Activated CD8-positive, alpha-beta memory T cell treated with anti-CD3 and anti-CD28 coated beads, Interleukin-2, amount 50 U/mL, for 48 hours (primary cell): ENCODE results near the gene DCDC2.
"Not testable (repeated sequence)": the region's sequence is repeated elsewhere in the genome, so short reads cannot be mapped to it uniquely, and the experiment has no call there.

Source experiments
- DNase-seq: peaks from one replicate; pipeline ENCODE4 v3.0.0-alpha.2; 2020

Gene DCDC2

GRCh38 chr6:24357336-24358218 lies at the start of gene DCDC2:
TSS of gene DCDC2 (minus strand) at chr6:24358059. CDS start at chr6:24357750, 309 bp downstream.
- peak; percentile 62 for DNase-seq

- no peak for DNase-seq
Observed at GRCh38 chr6:24405262-24405661, 47.4 kb upstream of the DCDC2 start.

GRCh38 chr6:24403501-24403824 lies 45.6 kb upstream of the DCDC2 start:
- no peak for DNase-seq

- DNase-seq: peak; percentile 88
Observed at GRCh38 chr6:24402697-24403500, 45.0 kb upstream of the DCDC2 start, which contains the start of gene MRS2. TSS of gene MRS2 (plus strand) at chr6:24402936. CDS start at chr6:24403047, 111 bp downstream.

GRCh38 chr6:24401458-24401857 lies 43.6 kb upstream of the DCDC2 start:
- no peak for DNase-seq

- DNase-seq: not testable (repeated sequence)
Observed at GRCh38 chr6:24400045-24401039, 42.5 kb upstream of the DCDC2 start.

- DNase-seq: no peak
Observed at GRCh38 chr6:24397631-24398030, 39.8 kb upstream of the DCDC2 start.

- DNase-seq: no peak
Observed at GRCh38 chr6:24396824-24397223, 39.0 kb upstream of the DCDC2 start.

- no peak for DNase-seq
Observed at GRCh38 chr6:24394780-24395437, 37.0 kb upstream of the DCDC2 start.

- no peak for DNase-seq
Observed at GRCh38 chr6:24394061-24394779, 36.4 kb upstream of the DCDC2 start.

GRCh38 chr6:24391756-24392405 lies 34.0 kb upstream of the DCDC2 start:
- no peak for DNase-seq

GRCh38 chr6:24391208-24391607 lies 33.3 kb upstream of the DCDC2 start:
- no peak for DNase-seq

- DNase-seq: no peak
Observed at GRCh38 chr6:24387818-24388217, 30.0 kb upstream of the DCDC2 start.

- no peak for DNase-seq
Observed at GRCh38 chr6:24385536-24386269, 27.8 kb upstream of the DCDC2 start.

- not testable (repeated sequence) for DNase-seq
Observed at GRCh38 chr6:24384369-24385130, 26.7 kb upstream of the DCDC2 start.

- DNase-seq: not testable (repeated sequence)
Observed at GRCh38 chr6:24382891-24383494, 25.1 kb upstream of the DCDC2 start.

- no peak for DNase-seq
Observed at GRCh38 chr6:24382220-24382540, 24.3 kb upstream of the DCDC2 start.

- no peak for DNase-seq
Observed at GRCh38 chr6:24381476-24382219, 23.8 kb upstream of the DCDC2 start.
